Measurements from ENCODE around the gene LYZL2.

Gene LYZL2

DNA sequence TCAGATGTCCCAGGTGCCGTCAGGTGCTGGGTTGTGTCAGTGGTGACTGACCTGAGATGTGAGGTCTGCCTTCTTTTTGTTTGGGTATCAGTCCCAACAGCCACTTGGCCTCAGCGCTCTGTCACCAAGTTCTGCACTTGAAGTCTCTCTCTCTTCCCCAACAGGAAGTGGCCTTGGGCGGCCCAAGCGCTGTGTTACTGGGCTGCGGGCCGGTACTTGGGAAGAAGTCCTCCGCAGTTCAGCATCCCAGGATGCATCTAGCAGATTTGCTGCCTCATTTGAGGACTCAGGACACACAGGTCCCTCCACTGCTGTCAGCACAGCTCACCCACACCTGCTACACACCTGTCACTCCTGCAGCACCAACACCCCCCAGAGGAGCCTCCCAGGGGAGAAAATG lies 40.1 kb downstream of the LYZL2 start:
- no peak for DNase-seq

- DNase-seq, result peak; percentile 9
Measured at GRCh38 chr10:30587522-30588031, 42.0 kb downstream of the LYZL2 start.

DNA sequence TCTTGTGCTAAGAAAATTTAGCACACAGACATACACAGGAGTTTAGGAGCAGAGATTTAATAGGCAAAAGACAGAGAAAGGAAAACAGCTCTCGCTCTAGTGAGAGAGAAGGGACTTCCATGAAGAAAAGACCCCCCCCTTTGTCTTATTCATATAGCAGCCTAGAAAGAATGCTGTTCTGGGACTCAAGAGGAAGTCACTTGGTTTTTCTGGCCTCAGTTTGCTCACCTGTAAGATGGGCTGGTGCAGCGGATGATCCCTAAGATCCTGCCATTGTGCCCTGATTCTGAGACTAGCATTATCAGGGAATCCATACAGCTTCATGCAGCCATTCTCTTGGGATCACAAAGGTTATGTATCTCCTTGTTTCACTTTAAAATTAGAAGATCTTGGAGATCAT lies 42.7 kb downstream of the LYZL2 start:
- DNase-seq, result no peak

DNA sequence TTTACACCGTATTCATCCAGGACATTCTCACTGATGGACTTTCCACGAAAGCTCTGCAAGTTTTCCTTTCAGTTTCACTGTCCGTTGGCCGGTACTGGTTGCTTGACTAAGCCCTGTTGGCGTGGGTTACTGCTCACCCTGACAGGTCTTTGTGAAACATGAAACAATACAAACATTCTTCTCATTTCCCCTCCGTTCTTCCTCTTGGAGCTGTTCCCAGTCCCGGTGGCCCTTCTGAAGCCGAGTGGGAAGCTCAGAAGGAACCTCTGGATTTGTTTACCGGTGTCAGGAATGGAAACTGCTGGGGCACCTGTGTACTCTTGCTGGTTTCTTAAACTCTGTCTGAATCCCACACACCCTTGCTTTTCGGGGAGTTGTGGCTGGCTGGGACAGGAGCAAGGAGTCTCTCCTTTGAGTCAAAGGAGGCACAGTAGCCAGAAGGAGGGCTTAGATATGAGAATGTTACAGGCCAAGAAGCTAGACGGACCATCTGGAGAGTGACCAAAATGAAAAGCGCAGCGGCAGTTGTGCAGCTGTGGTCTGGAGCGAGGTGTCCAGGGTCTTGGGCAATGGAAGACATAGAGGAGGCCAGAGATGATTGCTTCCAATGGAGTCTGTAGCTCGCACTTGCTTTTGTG lies 45.7 kb downstream of the LYZL2 start:
- no peak for DNase-seq

DNA sequence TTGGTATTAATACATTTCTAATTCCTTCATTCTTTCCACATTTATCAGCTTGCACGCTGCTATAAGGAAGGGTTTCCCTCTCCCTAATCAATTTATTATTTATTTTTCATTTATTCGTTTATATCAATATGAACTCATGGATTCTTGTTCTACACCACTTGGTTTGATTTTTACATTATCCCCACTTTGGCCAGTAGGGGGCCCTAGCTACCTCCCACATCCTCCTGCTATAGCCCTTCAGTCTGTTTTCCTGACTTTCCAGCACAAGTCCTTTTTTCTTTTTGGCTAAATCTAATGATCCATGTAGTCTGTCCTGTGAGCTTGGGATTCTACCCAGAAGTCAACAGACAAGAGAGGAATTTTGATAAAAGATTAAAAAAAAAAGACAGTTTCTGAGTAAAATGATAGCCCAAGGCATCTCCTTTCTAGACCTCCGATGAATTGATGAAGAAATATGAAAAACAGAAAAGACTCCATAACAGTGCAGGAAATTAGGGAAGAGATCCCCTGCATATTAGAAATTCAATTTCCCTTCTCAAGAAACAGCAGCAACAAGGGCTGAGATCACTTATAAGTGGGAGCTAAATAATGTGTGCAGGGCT lies 47.7 kb downstream of the LYZL2 start:
- DNase-seq, result peak; percentile 51

- no peak for DNase-seq
Measured at GRCh38 chr10:30580676-30581075, 48.9 kb downstream of the LYZL2 start.

DNA sequence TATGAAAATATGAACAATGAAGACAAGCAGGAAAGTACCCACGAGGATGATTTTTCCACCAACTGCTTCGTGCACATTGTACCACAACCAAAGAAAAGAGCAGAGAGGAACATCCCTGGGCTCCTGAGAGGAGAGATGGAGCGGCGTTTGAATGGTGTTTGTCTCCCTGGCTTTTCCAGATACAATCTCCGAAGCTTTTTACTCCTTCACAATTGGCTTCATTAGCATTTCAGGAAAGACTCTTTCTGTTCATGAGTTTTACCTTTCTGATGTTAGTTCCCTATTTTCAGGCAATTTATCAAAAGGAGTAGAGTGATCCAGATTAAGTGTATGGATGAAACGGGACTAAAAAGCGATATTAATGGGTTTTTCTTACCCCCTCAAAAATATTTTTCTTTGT lies 49.3 kb downstream of the LYZL2 start:
- no peak for DNase-seq

- DNase-seq, result peak; percentile 90
Measured at GRCh38 chr10:30579574-30579973, 50.0 kb downstream of the LYZL2 start.

- DNase-seq, result no peak
Measured at GRCh38 chr10:30577048-30577447, 52.5 kb downstream of the LYZL2 start.

DNA sequence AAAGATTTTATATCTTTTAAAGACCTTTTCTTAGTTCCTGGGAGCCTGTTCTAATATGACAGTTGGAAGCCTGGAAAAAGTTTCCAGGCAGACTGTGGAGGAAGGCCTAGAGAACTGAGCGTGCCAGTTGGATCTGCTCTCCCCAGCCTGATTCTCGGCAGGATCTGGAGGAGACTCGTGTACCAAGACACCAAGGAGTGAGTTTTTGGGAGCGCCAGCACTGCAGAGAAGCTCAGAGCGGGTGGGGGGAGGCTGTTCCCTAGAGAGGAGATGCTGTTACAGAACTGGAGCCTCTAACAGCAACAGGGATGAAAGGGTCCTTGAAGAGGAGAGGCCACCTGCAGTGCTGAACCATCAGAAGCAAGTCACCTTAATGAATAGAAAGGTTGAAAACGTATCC lies 52.9 kb downstream of the LYZL2 start:
- no peak for DNase-seq

DNA sequence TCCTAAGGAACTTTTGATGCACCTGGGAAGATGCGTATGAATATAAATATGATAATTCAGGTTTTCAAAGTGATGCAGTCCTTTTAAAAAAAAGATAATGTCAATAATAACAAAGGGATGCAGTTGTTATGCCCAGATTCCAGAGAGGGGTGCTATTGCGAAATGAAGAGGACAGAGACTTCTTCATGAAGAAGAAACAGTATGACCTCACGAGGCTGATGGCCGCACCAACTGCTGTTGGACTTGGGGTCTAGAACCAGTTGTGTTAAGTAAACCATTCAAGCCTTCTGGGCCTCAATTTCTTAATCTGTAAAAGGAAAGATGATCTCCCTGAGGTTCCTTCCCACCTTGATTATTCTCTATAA lies 55.1 kb downstream of the LYZL2 start:
- DNase-seq, result no peak

GRCh38 chr10:30573721-30574431 lies 55.7 kb downstream of the LYZL2 start:
- no peak for DNase-seq

GRCh38 chr10:30565449-30565848 lies 64.1 kb downstream of the LYZL2 start:
- no peak for DNase-seq

GRCh38 chr10:30562787-30563186 lies 66.8 kb downstream of the LYZL2 start:
- no peak for DNase-seq

Data from NCI-H82 (cell line).